GM15510 (cell line): ENCODE data around the gene TMEM175.

Source experiments
- POLR2A ChIP-seq: IDR thresholded peaks from 3 replicates; pipeline ENCODE4 v1.6.1; 2011; ENCODE audit warnings: borderline replicate concordance; ENCODE audit not compliant: insufficient read length; ENCODE audit errors: extremely low read depth

The TMEM175 gene

DNA sequence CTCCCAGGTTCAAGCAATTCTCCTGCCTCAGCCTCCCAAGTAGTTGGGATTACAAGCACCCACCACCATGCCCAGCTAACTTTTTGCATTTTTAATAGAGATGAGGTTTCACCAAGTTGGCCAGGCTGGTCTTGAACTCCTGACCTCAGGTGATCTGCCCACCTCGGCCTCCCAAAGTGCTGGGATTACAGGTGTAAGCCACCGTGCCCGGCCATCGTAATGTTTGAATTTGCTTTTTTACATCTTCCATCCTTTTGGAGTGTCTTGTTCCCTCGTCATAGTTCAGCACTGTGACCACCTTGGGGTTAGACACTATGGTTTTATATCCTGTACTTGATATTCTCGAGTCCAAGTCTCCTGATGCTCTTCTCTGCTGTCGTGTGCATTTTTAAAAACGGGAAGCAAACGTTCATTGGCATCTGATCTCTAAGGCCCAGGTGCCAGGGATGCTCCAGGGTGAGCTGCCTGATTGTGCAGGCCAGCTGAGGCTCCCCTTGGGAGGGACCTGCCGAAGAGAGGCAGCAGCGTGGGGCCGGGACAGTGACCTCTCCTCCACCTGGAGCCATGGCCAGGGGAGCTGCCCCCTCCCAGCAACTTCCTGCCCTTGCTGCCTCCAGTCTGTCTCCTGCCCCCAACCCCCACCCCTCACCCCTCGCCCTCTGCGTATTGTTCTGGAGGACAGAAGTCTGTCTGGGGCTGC is 24.4 kb downstream of the TMEM175 start:
- TF ChIP-seq POLR2A = no peak

DNA sequence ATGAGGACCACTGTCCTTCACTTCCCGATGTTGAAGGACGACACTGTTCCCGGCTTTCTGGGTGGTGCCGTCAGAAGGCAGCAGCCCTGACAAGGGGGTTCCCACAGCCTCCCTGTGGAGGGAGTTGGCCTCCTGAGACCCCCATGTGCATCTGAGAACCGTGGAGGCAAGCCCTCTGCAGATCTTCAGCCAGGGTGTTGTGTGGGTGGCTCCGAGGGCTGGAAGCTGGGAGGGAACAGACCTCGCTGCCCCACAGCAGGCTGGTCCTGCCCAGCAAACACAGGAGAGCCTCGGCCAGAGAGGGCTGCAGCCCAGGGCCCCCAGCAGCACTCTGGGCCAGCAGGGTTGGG is 24.9 kb downstream of the TMEM175 start:
- TF ChIP-seq POLR2A = no peak

DNA sequence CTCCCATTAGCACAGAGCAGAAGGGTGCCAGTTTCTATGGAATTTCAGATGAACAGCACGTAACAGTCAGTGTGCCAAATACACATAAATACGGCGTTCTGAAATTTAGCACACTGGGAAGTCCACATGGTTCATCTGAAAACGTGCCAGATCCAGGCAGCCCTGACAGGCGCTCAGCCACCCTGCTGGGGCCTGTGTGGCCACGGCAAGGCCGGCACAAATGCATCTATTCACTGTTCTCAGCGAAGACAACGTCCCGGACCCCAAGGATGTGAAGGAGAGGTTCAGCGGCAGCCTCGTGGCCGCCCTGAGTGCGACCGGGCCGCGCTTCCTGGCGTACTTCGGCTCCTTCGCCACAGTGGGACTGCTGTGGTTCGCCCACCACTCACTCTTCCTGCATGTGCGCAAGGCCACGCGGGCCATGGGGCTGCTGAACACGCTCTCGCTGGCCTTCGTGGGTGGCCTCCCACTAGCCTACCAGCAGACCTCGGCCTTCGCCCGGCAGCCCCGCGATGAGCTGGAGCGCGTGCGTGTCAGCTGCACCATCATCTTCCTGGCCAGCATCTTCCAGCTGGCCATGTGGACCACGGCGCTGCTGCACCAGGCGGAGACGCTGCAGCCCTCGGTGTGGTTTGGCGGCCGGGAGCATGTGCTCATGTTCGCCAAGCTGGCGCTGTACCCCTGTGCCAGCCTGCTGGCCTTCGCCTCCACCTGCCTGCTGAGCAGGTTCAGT is 25.5 kb downstream of the TMEM175 start:
- TF ChIP-seq POLR2A = no peak

DNA sequence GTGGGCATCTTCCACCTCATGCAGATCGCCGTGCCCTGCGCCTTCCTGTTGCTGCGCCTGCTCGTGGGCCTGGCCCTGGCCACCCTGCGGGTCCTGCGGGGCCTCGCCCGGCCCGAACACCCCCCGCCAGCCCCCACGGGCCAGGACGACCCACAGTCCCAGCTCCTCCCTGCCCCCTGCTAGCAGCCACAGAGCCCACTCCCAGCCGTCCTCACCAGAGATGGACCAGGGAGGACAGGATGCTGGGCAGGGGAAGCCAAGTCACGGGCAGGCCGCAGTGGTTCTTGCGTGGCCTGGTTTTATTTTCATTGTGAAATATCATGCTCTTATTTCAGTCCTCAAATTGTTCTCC is 26.0 kb downstream of the TMEM175 start:
- no peak for TF ChIP-seq POLR2A

DNA sequence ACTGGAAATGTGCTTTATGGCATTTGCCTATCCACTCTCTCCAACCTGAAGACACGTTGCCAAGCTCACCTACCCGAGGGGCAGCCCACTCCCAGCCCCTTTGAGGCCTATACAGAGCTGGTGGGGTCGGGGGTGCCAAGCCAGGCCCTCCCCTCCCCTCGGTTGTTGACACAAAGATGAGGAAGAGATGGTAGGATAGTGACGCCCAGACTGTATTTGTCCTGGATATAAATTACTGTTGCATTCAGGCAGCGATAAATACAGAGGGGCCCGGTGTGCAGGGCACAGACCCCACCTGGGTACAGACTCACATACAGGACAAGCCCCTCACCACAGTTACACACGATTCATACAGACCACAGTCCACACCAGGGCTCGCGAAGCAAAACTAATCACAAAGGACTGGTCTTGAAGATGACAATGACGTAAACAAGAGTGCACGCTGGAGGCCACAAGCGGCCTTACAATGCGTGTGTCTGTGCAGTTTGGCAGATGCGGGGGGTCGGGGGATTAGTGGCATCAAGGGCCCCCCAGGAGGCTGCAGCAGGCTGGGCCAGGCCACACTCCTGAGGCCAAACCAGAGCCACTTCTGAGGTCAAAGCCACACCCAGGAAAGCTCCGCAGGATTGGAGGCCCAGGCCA is 26.6 kb downstream of the TMEM175 start:
- no peak for TF ChIP-seq POLR2A

DNA sequence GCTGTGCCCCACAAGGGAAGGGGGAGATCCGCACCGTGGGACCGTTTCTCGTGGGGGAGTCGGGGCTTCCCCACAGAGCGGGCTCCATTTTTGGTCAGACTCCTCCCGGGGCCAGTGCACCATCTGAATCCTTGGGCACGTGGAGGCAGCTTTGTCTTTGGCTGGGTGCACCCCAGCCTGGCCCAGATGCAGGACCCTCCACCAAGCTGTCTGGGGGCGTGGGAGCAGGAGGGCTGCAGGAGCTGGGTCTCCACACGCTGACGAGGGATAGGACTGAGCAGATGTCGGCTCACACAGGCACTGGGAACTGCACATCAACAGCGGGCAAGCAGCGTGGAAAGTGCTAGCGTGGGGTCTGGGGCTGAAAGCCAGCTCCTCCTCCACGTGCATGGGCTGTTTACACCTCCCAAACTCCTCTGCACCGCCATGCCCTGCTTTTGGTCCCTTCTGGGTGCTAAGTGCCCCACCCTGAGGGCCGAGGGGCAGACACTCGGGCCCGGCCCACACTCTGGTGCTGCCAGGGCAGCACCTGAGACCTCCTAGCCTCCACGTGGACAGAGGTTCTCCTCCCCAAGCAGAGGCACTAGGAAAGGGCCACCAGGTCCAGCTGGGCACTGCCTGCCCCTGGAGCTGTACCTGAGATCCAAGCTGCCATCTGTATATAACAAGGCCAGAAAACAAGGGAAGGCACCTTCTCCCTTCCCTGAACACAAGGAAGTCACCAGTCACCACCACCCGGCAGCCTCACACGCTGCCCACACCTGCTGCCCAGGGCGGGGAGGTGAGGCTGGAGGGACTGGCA is 27.3 kb downstream of the TMEM175 start:
- no peak for TF ChIP-seq POLR2A

DNA sequence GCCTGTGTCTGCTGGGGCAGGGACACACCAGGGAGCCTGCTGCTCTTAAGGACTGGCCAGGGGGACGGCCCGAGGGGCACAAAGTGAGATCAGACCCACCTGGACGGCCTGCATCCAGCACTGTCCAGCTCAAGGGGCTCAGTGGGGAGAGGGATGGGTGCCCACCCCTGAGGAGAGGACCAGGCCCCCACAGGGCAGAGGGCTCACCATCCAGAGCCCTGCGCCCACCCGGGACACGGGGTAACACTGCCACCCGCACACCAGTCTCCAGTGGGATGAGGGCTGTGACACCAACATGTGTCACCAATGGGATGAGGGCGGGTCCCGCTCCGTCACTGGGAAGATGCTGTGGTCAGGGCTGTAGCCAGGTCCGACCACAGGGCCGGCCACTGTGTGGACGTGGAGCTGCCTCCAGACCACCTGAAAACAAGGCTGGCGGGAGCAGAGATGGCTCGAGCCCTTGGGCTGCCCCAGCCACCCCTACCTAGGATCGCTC is 27.9 kb downstream of the TMEM175 start:
- TF ChIP-seq POLR2A = no peak

DNA sequence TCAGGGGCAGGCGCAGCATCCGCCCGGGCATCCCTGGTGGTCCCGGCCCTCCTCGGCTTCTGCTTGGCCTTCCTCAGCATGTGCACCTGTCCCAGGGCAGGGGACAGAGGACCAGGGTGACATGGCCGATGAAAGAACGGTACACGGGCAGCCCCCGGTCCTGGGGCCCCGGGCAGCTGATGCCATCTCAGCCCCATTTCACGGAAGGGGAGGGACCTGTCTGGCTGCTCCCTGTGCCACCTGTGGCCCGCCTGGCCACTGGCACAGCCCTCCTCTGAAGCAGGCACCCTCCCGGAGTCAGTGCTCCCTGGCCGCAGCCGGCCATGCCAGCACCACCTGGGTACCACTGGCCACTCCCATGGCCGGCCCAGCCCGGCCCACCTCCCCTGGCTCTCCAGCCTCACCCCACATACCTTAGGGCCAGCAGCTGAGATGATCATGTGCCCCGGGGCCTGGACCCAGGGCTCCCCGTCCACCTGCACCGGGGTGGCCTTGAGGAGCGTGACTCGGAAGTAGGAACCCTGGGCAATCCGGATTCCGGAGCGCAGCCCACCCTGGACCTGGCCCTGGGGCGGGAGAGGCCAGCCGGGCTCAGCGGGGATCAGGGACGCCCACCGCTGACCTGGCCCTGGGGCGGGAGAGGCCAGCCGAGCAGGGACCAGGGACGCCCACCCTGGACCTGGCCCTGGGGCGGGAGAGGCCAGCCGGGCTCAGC is 28.5 kb downstream of the TMEM175 start:
- TF ChIP-seq POLR2A = no peak

DNA sequence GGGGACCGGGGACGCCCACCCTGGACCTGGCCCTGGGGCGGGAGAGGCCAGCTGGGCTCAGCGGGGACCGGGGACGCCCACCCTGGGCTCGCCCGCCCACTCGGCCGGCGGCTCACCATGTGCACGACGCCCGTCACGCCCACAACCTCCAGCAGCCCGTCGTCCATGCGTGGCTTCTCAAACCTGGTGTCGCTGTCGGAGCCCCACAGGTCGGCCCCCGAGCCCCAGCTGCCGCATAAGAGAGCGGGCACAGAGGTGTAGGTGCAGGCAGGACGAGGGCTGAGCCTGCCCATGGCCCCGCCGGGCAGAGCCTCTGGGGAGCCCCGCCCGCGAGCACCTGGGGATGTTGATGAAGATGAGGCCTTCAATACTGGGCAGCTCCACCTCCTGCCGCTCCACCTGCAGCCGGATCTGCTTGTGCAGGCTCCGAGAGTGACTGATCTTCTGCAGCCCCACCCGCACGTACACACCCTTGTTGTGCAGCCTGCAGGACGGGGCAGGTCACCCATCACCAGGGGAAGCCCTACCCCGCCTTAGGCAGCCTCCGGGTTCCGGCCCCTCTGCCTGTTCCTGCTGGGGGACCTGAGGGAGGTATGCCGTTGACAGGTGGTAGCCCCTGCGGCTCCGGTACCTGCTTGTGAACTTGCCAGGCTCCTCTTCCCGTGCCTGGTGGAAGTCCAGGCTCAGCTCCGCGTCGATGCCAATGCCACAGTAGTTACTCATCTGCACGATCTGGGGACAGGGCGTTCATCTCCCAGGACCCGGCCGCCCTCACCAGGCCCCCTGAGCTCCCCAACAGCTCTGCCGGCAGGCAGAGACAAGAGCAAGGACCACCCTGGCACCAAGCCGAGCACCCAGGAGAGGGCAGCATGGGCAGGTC is 29.3 kb downstream of the TMEM175 start:
- no peak for TF ChIP-seq POLR2A

DNA sequence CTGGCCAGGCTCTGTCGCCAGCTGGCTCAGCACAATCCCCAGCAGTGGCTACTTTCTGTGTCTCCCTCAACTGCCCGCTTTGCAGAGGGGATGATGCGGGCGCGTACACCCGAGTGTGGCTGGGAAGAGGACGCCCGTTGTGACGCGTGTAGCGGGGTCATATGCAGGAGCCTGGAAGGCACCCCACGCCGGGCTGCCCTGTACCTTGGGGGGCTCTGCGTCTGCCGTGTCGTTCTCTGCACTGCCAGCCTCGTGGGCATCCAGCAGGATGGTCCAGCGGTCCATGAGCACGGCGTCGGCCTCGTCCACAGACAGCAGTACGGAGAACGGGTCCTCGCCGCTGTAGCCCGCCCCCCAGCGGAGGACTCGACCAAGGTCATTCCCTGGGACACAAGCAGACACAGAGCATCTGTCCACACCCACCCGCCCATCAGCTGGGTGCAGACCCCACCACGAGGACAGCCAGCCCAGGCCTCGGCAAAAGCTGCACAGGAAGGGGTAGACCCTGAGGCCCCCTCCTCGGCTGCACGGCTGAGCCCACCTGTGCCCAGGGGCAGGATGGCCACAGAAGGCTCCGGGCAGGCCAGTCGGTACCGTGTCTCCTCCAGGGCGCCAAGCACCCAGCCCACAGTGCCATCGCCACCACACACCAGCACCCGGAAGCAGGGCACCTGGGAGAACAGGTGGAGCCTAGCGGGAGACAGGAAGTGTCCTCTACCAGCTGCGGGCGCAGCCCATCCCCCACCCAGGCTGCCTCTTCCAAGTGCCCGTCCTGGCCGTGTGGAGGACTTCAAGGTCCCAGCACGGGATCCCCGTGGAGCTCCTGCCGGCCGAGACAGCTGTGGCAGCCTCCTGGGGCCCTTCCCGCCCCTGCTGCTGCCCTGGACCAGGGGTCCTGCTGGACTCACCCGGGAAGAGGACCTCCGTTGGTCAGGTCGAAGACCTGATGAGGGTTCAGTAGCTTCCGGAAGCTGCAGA is 30.3 kb downstream of the TMEM175 start:
- no peak for TF ChIP-seq POLR2A

DNA sequence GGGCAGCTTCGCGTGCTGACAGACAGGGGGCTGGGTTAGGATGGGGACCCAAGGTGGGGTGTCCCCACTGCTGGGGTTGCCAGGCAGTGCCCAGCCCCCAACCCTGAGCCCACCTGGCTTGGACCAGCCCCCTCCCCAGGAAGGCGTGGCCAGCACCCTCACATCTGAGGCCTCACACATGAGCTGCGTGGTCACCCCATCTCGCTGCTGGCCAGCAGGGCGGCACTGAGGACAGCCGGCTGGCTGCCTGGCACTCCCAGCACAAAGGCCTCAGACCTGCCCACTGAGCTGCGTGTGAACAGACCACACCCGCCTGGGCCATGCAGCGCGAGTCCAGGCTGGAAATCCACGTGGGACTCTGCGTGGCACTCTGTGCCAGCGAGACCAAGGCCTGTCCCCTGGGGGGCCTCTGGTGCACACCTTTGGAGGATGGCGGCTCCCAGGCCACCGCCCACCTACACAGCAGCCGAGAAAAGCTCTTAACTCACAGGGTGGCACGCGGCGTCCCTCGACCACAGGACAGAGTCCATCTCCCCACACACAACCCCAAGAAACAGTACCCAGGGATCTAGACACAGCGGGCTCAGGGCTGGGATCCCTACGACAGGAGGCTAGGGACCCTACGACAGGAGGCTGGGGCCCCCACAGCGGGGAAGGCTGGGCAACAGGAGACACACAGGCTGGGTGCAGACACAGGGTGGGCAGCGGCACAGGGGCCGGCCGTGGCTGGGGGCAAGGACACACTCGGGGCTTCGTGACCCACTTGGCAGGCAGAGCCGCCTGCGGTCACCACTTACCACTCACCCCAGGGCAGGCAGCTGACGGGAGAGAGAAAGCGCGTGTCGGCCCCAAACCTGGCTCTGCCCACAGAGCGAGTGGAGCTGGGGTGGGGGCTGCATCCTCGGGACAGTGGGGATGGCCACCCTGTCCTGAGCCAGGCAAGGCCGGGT is 31.3 kb downstream of the TMEM175 start:
- TF ChIP-seq POLR2A = no peak
